Nephron progenitor cell (in vitro differentiated cells): ENCODE measurements around the gene AGAP3.

ENCODE experiments used
- DNase-seq: peaks from one replicate; pipeline ENCODE4 v3.0.0; 2021
- H3K27ac Mint-ChIP-seq: 2 replicates; pipeline ENCODE4 v1.8.0; 2021; ENCODE audit warnings: mild to moderate bottlenecking, moderate library complexity, mixed read lengths
- H3K27me3 Mint-ChIP-seq: 2 replicates; pipeline ENCODE4 v1.8.0; 2021; ENCODE audit warnings: mild to moderate bottlenecking, low read depth, mixed read lengths; ENCODE audit not compliant: poor library complexity
- H3K36me3 Mint-ChIP-seq: 2 replicates; pipeline ENCODE4 v1.8.0; 2021; ENCODE audit warnings: low read depth, mixed read lengths
- H3K4me1 Mint-ChIP-seq: 2 replicates; pipeline ENCODE4 v1.8.0; 2021; ENCODE audit warnings: mixed read lengths
- H3K4me3 Mint-ChIP-seq: 2 replicates; pipeline ENCODE4 v1.8.0; 2021; ENCODE audit warnings: mild to moderate bottlenecking, moderate library complexity, mixed read lengths
- H3K9me3 Mint-ChIP-seq: 2 replicates; pipeline ENCODE4 v1.8.0; 2021; ENCODE audit warnings: mild to moderate bottlenecking, moderate library complexity, mixed read lengths
- TF ChIP-seq, protein P1 (sequence below): fragments of 200-600 bp; sonication (generic); IDR thresholded peaks from 2 replicates; pipeline ENCODE4 v1.5.0; 2021; ENCODE audit warnings: antibody characterized with exemption

The AGAP3 gene

GRCh38 chr7:151043959-151044358, 42.3 kb upstream of the AGAP3 start:
- peaks cover 31% of the 10 kb centered on the region for H3K4me1 Mint-ChIP-seq
- H3K9me3 Mint-ChIP-seq = no peaks in the 10 kb centered on the region
- no peak overlapping the region for H3K4me3 Mint-ChIP-seq
- no peak overlapping the region for H3K27ac Mint-ChIP-seq
- H3K36me3 Mint-ChIP-seq = no peaks in the 10 kb centered on the region
- DNase-seq = no peak
- TF ChIP-seq, protein P1, sequence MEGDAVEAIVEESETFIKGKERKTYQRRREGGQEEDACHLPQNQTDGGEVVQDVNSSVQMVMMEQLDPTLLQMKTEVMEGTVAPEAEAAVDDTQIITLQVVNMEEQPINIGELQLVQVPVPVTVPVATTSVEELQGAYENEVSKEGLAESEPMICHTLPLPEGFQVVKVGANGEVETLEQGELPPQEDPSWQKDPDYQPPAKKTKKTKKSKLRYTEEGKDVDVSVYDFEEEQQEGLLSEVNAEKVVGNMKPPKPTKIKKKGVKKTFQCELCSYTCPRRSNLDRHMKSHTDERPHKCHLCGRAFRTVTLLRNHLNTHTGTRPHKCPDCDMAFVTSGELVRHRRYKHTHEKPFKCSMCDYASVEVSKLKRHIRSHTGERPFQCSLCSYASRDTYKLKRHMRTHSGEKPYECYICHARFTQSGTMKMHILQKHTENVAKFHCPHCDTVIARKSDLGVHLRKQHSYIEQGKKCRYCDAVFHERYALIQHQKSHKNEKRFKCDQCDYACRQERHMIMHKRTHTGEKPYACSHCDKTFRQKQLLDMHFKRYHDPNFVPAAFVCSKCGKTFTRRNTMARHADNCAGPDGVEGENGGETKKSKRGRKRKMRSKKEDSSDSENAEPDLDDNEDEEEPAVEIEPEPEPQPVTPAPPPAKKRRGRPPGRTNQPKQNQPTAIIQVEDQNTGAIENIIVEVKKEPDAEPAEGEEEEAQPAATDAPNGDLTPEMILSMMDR = no peak
- peaks cover 20% of the 10 kb centered on the region for H3K27me3 Mint-ChIP-seq

DNA sequence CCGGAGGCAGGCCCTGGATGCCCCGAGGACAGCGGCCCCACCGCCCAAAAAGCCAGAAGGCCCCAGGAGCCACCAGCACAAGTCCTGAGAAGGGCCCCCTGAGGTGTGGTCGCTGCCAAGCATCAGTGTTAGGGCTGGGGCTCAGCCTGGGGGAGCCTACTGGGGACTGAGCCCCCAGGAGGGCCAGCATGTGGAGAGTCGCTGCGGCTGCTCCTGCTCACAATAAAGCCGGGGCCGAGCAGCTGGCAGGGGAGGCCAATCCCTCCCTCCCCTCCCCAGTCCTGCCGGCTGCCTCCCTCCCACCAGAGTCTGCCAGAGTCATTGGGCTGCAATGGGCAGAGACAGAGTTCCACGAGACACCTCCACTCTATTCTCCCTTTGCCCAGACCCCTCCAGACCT, 41.0 kb upstream of the AGAP3 start:
- Mint-ChIP-seq H3K27ac (no peak overlapping the region), H3K27me3 (peaks cover 33% of the 10 kb centered on the region), H3K36me3 (no peaks in the 10 kb centered on the region), H3K4me3 (no peak overlapping the region), H3K4me1 (peaks cover 19% of the 10 kb centered on the region), H3K9me3 (no peaks in the 10 kb centered on the region)
- TF ChIP-seq, protein P1 = no peak
- no peak for DNase-seq

GRCh38 chr7:151045967-151046366, 40.3 kb upstream of the AGAP3 start:
- no peak overlapping the region for H3K4me3 Mint-ChIP-seq
- no peak for DNase-seq
- TF ChIP-seq, protein P1 = no peak
- peaks cover 35% of the 10 kb centered on the region for H3K27me3 Mint-ChIP-seq
- no peaks in the 10 kb centered on the region for H3K9me3 Mint-ChIP-seq
- no peak overlapping the region for H3K27ac Mint-ChIP-seq
- H3K36me3 Mint-ChIP-seq = no peaks in the 10 kb centered on the region
- peaks cover 19% of the 10 kb centered on the region for H3K4me1 Mint-ChIP-seq

- DNase-seq = no peak
- TF ChIP-seq, protein P1 = no peak
- no peak overlapping the region for H3K4me3 Mint-ChIP-seq
- H3K9me3 Mint-ChIP-seq = no peaks in the 10 kb centered on the region
- no peak overlapping the region for H3K27ac Mint-ChIP-seq
- peaks cover 44% of the 10 kb centered on the region for H3K27me3 Mint-ChIP-seq
- peaks cover 19% of the 10 kb centered on the region for H3K4me1 Mint-ChIP-seq
- H3K36me3 Mint-ChIP-seq = no peaks in the 10 kb centered on the region
Measured at GRCh38 chr7:151046603-151047573, 39.4 kb upstream of the AGAP3 start.

- TF ChIP-seq, protein P1 = no peak
- Mint-ChIP-seq H3K27me3 (peaks cover 51% of the 10 kb centered on the region), H3K4me3 (no peak within 1 kb of the TSS), H3K36me3 (no peaks in the 10 kb centered on the region), H3K27ac (no peak within 1 kb of the TSS), H3K4me1 (peaks cover 19% of the 10 kb centered on the region), H3K9me3 (no peaks in the 10 kb centered on the region)
- no peak for DNase-seq
Measured at GRCh38 chr7:151047976-151048815, 38.1 kb upstream of the AGAP3 start, which contains the start of gene ASIC3. ASIC3 (plus strand) TSS chr7:151048531; CDS start chr7:151048886, 355 bp downstream.
